Karpas-422 (cell line): ENCODE measurements around the gene ARHGEF3. TPM values are rescaled to one million over a fixed set of nuclear protein-coding genes. Genes with fewer than 3 reads are reported as not detected.

ENCODE experiments used
- DNase-seq: peaks from one replicate; pipeline ENCODE4 v3.0.0-alpha.2; 2015
- H2AFZ ChIP-seq: fragments of 200-600 bp; sonication (generic); 2 replicates; pipeline ENCODE4 v1.6.1; 2014; ENCODE audit warnings: antibody characterized with exemption, low read length, mixed read lengths
- H3K27ac ChIP-seq: fragments of 200-600 bp; sonication (generic); 2 replicates; pipeline ENCODE4 v1.5.1; 2014; ENCODE audit warnings: mild to moderate bottlenecking, low read length, moderate library complexity
- H3K27me3 ChIP-seq: fragments of 200-600 bp; sonication (generic); 2 replicates; pipeline ENCODE4 v1.6.1; 2014; ENCODE audit warnings: low read length, mixed read lengths
- H3K36me3 ChIP-seq: fragments of 200-600 bp; sonication (generic); 2 replicates; pipeline ENCODE4 v1.6.1; 2014; ENCODE audit warnings: low read length, mixed read lengths; ENCODE audit not compliant: insufficient read depth
- H3K4me1 ChIP-seq: fragments of 200-600 bp; sonication (generic); 2 replicates; pipeline ENCODE4 v1.6.1; 2014; ENCODE audit warnings: mild to moderate bottlenecking, low read length, mixed read lengths
- H3K4me2 ChIP-seq: fragments of 200-600 bp; sonication (generic); 2 replicates; pipeline ENCODE4 v1.6.1; 2014; ENCODE audit warnings: low read length, low read depth, mild to moderate bottlenecking; ENCODE audit not compliant: poor library complexity, severe bottlenecking
- H3K4me3 ChIP-seq: fragments of 200-600 bp; sonication (generic); 2 replicates; pipeline ENCODE4 v1.5.1; 2014; ENCODE audit warnings: mild to moderate bottlenecking, antibody characterized with exemption, low read length, mixed read lengths
- H3K79me2 ChIP-seq: fragments of 200-600 bp; sonication (generic); 2 replicates; pipeline ENCODE4 v1.6.1; 2014; ENCODE audit warnings: mild to moderate bottlenecking, low read length, mixed read lengths
- H3K9ac ChIP-seq: fragments of 200-600 bp; sonication (generic); 2 replicates; pipeline ENCODE4 v1.6.0; 2014; ENCODE audit warnings: low read length
- H3K9me2 ChIP-seq: fragments of 200-600 bp; sonication (generic), shearing (Covaris generic); replicated peaks from 2 replicates; pipeline ENCODE4 v1.6.0; 2014; ENCODE audit warnings: mild to moderate bottlenecking, low read length, moderate library complexity; ENCODE audit not compliant: insufficient read depth
- H3K9me3 ChIP-seq: fragments of 300-700, 200-600 bp; sonication (generic); 2 replicates; pipeline ENCODE4 v1.6.1; 2014; ENCODE audit warnings: low read length, mixed read lengths
- H4K20me1 ChIP-seq: fragments of 200-600 bp; sonication (generic); 2 replicates; pipeline ENCODE4 v1.6.1; 2014; ENCODE audit warnings: mild to moderate bottlenecking, antibody characterized with exemption, low read length, low read depth; ENCODE audit not compliant: insufficient read depth
- total RNA-seq: library from RNA; depleted of rRNA; stranded (reverse); fragments of >200 nt; shearing (Covaris generic); gene quantifications from 2 replicates; pipeline ENCODE4 v1.2.3, GENCODE V29; 2014; ENCODE audit warnings: low replicate concordance; rRNA removed

ARHGEF3 gene, protein sequence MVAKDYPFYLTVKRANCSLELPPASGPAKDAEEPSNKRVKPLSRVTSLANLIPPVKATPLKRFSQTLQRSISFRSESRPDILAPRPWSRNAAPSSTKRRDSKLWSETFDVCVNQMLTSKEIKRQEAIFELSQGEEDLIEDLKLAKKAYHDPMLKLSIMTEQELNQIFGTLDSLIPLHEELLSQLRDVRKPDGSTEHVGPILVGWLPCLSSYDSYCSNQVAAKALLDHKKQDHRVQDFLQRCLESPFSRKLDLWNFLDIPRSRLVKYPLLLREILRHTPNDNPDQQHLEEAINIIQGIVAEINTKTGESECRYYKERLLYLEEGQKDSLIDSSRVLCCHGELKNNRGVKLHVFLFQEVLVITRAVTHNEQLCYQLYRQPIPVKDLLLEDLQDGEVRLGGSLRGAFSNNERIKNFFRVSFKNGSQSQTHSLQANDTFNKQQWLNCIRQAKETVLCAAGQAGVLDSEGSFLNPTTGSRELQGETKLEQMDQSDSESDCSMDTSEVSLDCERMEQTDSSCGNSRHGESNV
- 4.7 and 7.7 TPM in 2 replicates for total RNA-seq

DNA sequence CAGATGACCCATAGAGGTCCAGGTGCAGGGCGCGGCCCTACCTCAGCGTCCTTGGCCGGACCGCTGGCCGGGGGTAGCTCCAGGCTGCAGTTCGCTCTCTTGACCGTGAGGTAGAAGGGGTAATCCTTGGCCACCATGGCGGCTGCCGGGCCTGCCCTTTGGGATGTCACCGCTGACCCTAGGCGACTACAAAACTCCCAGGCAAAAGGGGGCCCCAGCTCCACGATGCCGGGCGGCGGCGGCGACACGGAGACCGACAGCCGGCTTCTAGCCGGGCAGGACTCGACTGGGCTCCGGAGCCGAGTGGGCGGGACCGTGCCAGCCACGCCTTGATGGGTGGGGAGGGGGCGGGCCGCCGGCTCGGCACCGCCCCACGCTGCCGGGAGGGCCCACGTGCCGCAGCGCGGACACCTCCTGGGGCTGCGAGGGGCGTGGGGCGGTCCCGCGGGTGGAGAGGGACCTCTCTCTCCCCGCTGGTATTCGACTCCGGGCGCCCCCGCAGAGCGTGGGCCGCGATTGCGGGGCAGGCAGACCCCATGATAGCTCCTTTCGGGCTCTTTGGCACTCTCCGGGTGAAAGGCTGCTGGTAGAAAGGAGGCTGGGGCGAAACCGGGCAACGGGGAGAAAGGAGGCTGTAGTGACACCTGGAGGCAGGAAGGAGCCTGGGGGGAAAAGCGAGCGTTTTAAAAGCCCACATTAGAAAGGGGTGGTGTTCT, at the start of gene ARHGEF3:
TSS of gene ARHGEF3 (minus strand) at position 288 of the 716 bp plus-strand sequence. CDS start at position 137, 151 bp downstream.
- no peaks in the 10 kb centered on the region for H3K9me3 ChIP-seq
- H4K20me1 ChIP-seq: peaks cover 7% of the 10 kb centered on the region; the same call in 1 of the 2 replicates
- H3K9ac ChIP-seq: peak within 1 kb of the TSS; percentile 27; the same call in 1 of the 2 replicates
- H3K9me2 ChIP-seq: no peaks in the 10 kb centered on the region
- H3K27ac ChIP-seq: no peak within 1 kb of the TSS
- no peaks in the 10 kb centered on the region for H3K36me3 ChIP-seq
- peak; percentile 81 for DNase-seq
- peaks cover 21% of the 10 kb centered on the region for H3K4me1 ChIP-seq
- H2AFZ ChIP-seq: no peak within 1 kb of the TSS
- H3K79me2 ChIP-seq: no peaks in the 10 kb centered on the region
- peak within 1 kb of the TSS; percentile 58 for H3K4me2 ChIP-seq
- no peaks in the 10 kb centered on the region for H3K27me3 ChIP-seq
- peak within 1 kb of the TSS; percentile 53 for H3K4me3 ChIP-seq

DNA sequence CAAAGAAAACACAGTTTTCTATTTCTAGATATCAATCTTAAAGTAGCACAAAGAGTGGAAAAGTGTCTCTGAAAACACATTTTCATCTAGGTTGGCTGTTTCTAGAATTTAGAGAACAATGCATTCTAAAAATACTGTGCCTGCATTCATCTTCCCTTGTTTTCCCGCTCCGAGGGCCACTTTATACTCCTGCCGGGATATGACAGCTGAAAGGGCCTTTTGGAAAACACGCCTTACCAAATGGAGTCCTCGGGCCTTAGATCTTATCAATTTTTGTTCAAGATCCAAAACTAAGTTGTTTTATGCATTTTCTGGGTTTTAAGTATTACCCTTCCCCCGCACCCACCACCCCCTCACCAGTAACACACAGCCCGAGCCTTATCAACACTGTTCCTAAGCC, 47.9 kb upstream of the ARHGEF3 start:
- no peak overlapping the region for H3K4me2 ChIP-seq

DNA sequence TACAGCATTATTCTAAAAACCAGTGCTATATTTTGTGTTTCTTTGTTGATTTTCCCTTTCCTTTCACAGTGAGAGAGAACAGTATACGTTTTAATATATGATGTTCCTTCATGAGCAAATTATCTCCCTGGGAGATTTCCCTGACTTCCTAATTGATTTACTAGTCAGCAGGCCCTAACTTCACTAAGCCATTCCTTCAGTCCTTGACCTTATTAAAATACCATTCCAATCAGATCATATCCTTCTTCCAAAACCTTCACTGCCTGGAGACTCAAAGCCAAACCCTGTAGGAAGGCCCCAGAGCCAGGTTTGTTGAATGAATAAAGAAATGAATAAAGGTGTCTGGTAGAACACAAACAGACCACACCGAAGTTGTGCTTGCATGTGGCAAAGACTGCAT, 43.8 kb upstream of the ARHGEF3 start:
- no peaks in the 10 kb centered on the region for H4K20me1 ChIP-seq
- no peak overlapping the region for H3K4me3 ChIP-seq
- no peaks in the 10 kb centered on the region for H3K79me2 ChIP-seq
- H3K27ac ChIP-seq: no peak overlapping the region
- DNase-seq: no peak
- H3K36me3 ChIP-seq: no peaks in the 10 kb centered on the region
- H3K27me3 ChIP-seq: no peaks in the 10 kb centered on the region
- no peaks in the 10 kb centered on the region for H3K9me2 ChIP-seq
- no peaks in the 10 kb centered on the region for H3K9me3 ChIP-seq
- no peak overlapping the region for H3K9ac ChIP-seq
- no peak overlapping the region for H2AFZ ChIP-seq
- no peak overlapping the region for H3K4me2 ChIP-seq
- peaks cover 13% of the 10 kb centered on the region for H3K4me1 ChIP-seq

More for the DNA sequence above, 47.9 kb upstream of the ARHGEF3 start:
- Histone ChIP-seq H3K79me2 (no peaks in the 10 kb centered on the region), H3K9ac (no peak overlapping the region), H3K9me3 (no peaks in the 10 kb centered on the region), H2AFZ (no peak overlapping the region), H3K4me1 (peaks cover 13% of the 10 kb centered on the region), H3K27ac (no peak overlapping the region), H3K36me3 (no peaks in the 10 kb centered on the region), H3K27me3 (no peaks in the 10 kb centered on the region), H3K4me3 (no peak overlapping the region), H4K20me1 (no peaks in the 10 kb centered on the region), H3K9me2 (no peaks in the 10 kb centered on the region)
- no peak for DNase-seq

DNA sequence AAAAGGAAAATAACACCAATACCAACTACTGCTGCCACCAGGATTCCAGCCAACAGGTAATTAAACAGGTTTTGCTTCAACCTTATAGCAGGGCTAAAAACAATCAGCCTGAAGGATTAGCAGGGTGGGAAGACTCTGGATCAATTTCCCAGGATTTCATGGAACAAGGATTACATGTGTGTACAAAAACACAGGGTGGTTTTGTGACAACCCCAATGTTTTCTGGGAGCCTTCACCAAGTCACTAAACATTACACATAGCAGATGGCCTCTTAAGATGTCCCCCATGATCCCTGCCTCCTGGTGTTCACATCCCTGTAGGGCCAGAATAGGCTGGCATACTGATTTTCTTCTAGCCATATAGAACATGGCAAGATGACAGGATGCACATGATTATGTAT, 42.8 kb upstream of the ARHGEF3 start:
- Histone ChIP-seq H3K4me2 (no peak overlapping the region), H3K79me2 (no peaks in the 10 kb centered on the region), H3K9me2 (no peaks in the 10 kb centered on the region), H3K9me3 (no peaks in the 10 kb centered on the region), H3K4me3 (no peak overlapping the region), H3K4me1 (peaks cover 9% of the 10 kb centered on the region), H3K9ac (no peak overlapping the region), H3K36me3 (no peaks in the 10 kb centered on the region), H4K20me1 (no peaks in the 10 kb centered on the region), H3K27me3 (no peaks in the 10 kb centered on the region), H2AFZ (no peak overlapping the region), H3K27ac (no peak overlapping the region)
- no peak for DNase-seq

DNA sequence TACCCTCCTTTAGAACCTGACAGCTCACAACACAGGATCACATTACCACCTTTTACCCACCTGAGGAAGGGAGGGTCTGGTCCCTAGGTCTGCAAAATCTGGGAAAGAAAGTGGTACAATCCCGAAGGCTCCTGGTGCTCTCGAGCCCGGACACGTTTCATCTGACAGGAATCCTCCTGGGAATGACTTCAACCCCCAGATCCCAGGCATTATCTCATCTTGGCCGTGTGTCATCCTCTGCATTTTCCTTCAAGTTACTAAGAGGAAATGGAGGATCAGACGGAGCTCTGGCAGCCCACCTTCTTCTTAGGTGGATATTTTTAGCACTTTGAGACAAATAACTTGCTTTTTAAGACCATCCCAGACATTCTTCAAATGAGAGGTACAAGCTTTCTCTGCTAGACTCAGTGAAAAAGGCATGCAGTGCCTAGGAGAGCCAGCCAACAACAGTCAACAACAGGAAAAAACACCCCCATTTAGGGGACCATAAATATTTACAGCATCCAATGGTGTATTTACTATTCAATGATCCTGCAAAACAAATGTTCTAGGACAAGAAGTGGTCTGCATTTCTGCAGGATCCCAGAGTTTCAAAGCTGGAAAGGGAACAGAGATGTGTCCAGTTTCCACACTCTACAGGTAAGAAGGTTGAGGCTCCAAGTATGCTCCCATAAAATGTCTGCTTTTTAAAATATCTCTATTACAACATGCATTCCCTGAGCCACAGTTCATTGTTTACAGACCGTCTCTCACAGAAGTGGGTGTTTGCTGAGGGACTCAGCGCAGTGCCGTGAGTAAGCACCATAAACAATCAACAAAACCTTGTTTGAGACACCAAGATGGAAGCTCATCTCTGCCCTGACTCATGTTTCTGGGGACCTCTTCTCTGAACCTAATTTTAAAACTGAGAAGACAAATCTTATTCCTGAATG, 38.3 kb upstream of the ARHGEF3 start:
- no peak for DNase-seq
- Histone ChIP-seq H3K27ac (no peak overlapping the region), H3K79me2 (no peaks in the 10 kb centered on the region), H3K27me3 (no peaks in the 10 kb centered on the region), H4K20me1 (0 out of 2 replicates have a peak, but pooled peaks cover 4% of the 10 kb centered on the region), H2AFZ (no peak overlapping the region), H3K9ac (no peak overlapping the region), H3K4me1 (no peaks in the 10 kb centered on the region), H3K9me2 (no peaks in the 10 kb centered on the region), H3K4me3 (no peak overlapping the region), H3K36me3 (no peaks in the 10 kb centered on the region), H3K4me2 (no peak overlapping the region), H3K9me3 (no peaks in the 10 kb centered on the region)

DNA sequence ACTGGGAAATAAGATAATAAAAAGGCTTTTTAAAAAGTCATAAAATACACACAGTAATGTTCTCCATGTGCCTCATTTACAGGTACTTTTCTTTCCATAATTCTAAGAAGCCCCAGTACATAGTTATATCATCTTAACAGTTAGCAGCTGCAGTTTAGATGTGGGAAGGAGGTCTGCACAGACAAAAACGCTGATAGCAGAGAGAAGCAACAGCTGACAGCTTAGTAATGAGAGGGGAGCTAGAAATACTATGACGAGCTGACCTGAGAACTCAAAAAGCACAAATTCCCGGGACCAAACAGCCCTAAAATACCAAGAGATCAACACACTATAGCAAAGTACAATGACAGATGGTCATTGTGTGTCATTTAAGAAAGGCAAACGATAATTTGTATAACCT, 36.7 kb upstream of the ARHGEF3 start:
- Histone ChIP-seq H3K4me1 (no peaks in the 10 kb centered on the region), H3K9ac (no peak overlapping the region), H3K9me3 (no peaks in the 10 kb centered on the region), H3K27me3 (no peaks in the 10 kb centered on the region), H2AFZ (no peak overlapping the region), H3K4me3 (no peak overlapping the region), H3K27ac (no peak overlapping the region), H3K36me3 (no peaks in the 10 kb centered on the region), H3K79me2 (no peaks in the 10 kb centered on the region), H4K20me1 (0 out of 2 replicates have a peak, but pooled peaks cover 4% of the 10 kb centered on the region), H3K9me2 (no peaks in the 10 kb centered on the region), H3K4me2 (no peak overlapping the region)
- no peak for DNase-seq

DNA sequence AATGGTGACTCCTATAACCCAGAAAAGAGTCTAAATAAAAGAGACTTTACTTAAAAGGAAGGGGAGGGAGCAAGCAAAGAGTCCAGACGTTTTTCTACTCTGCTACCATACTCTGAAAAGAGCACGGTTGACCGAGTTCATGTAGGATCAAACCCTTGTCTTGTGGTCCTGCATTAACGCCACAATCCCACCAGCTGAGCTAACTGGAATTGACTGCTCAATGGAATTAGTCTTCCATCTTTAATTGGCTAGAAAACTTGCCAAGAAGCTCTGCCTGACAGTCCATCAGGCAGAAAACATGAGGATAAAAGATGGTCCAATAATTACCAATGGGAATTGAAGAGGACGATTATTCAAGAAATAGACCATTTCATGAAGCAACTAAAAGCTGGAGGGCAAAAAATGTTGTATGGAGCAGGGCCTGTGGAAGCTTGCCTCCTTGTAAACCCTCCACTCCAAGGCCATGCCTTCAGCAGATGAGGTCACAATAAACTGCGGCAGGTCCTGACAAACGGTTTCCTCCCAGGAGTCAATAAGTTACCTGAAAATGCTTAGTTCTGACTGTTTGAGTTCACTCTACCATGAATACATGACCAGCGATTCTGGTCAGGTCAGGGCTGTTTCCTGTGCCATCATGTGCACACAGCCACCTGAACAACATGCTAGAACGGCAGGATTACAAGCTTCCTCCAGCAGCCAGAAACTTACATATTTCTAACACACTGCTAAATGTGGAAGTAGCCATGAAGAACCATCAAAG, 35.6 kb upstream of the ARHGEF3 start:
- H3K4me1 ChIP-seq: peaks cover 4% of the 10 kb centered on the region; the same call in 1 of the 2 replicates
- no peaks in the 10 kb centered on the region for H3K9me2 ChIP-seq
- H3K27me3 ChIP-seq: no peaks in the 10 kb centered on the region
- H3K4me3 ChIP-seq: no peak overlapping the region
- H3K79me2 ChIP-seq: no peaks in the 10 kb centered on the region
- no peak overlapping the region for H3K27ac ChIP-seq
- H3K9ac ChIP-seq: no peak overlapping the region
- H2AFZ ChIP-seq: no peak overlapping the region
- no peak overlapping the region for H3K4me2 ChIP-seq
- H3K9me3 ChIP-seq: no peaks in the 10 kb centered on the region
- DNase-seq: no peak
- H3K36me3 ChIP-seq: no peaks in the 10 kb centered on the region
- 0 out of 2 replicates have a peak, but pooled peaks cover 4% of the 10 kb centered on the region for H4K20me1 ChIP-seq
